HG03460 (cell line): ENCODE measurements around the gene NHSL1.

Experiments used
- ATAC-seq: cut with Tn5 transposase; IDR thresholded peaks from one replicate; pipeline ENCODE4 v1.9.1; 2021; ENCODE audit not compliant: unreplicated experiment

Gene NHSL1

GRCh38 chr6:138377042-138377441, 122.3 kb downstream of the NHSL1 start:
- no peak for ATAC-seq

GRCh38 chr6:138374815-138375214, 124.5 kb downstream of the NHSL1 start:
- no peak for ATAC-seq

DNA sequence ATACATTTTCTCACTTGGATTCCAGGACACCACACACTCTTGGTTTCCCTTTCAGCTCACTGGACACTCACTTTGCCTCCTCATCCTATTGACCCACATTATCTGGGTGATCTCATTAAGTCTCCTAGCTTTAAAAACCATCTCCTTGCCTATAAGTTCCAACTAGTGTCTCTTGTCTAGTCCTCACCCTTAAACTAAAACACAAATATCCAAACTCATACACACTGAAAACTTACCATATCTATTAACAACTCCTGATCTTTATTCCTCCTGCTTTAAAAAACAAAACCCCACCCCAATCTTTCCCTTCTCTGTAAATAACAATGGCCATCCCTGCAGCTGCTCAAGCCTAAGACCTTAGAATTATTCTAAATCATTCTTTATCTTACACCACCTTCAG, 125.1 kb downstream of the NHSL1 start:
- no peak for ATAC-seq

DNA sequence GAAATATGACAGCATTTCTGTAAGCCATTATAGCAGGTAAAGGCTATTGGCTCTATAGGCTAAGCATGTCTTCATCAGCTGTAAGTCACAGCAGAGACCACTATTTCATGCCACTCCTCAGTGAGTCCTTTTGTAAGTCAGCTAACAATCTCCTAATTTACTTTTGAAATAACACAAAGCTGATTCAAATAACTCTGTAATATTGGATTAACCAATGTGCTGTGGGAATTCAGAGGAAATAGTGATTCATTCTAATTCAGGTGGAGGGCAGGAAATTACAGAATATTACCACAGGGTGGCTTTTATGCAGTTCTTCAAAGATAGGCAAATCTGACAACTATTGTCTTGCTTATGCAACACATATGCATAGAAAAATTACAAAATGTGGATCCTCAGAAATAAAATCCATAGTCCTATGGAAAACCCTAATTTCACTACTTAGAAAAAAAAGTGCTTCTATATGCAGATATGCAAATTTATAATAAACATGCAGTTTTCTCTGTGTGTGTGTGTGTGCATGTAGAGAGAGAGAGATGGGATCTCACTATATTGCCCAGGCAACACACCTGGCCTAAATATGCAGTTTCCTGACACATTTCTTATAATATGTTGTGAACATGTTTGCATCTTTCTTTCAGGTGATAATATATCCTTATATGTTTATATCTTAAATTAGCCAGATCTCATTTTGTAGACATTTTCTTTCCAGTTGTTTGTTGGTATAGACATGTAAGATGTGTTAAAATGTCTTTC, 126.4 kb downstream of the NHSL1 start:
- ATAC-seq: no peak
